Esophagus squamous epithelium (tissue), 5 donors: ENCODE results near the gene CBFA2T2. TPM values are rescaled to one million over a fixed set of nuclear protein-coding genes. Genes with fewer than 3 reads are reported as not detected.
"Not testable (repeated sequence)": the region's sequence is repeated elsewhere in the genome, so short reads cannot be mapped to it uniquely, and the experiment has no call there.

ENCODE experiments used
- DNase-seq: peaks from one replicate; lab custom pipeline; 2025; lab: John Stamatoyannopoulos, UW
- H3K27ac ChIP-seq, 4 donors: fragments of 200-600 bp; sonication (generic); one replicate each; pipeline ENCODE4 v1.5.1; 2016 to 2019; ENCODE audit warnings: mild to moderate bottlenecking in 1 of 4
- H3K27me3 ChIP-seq, 4 donors: fragments of 200-600 bp; sonication (generic); 1 replicate in 3 of 4; 2 replicates in 1 of 4; pipeline versions ENCODE4 v1.5.1 to v1.6.0; 2017 to 2021; ENCODE audit warnings: antibody characterized with exemption in 1 of 4
- H3K36me3 ChIP-seq, 3 donors: fragments of 200-600 bp; sonication (generic); one replicate each; pipeline ENCODE4 v1.5.1; 2016 to 2019
- H3K4me1 ChIP-seq, 3 donors: fragments of 200-600 bp; sonication (generic); one replicate each; pipeline ENCODE4 v1.5.1; 2017 to 2019
- H3K4me3 ChIP-seq, 4 donors: fragments of 200-600 bp; sonication (generic); 1 replicate in 3 of 4; 2 replicates in 1 of 4; pipeline ENCODE4 v1.5.1; 2016 to 2019; ENCODE audit warnings: mild to moderate bottlenecking in 2 of 4, moderate library complexity in 1 of 4
- H3K9me3 ChIP-seq, 3 donors: fragments of 200-600 bp; sonication (generic); one replicate each; pipeline ENCODE4 v1.5.1; 2016 to 2019
- POLR2A ChIP-seq, 4 donors: fragments of 450-650 bp; IDR thresholded peaks; one replicate each; pipeline ENCODE4 v1.6.1; 2017; ENCODE audit warnings: antibody characterized with exemption in 4 of 4, mild to moderate bottlenecking in 4 of 4, moderate library complexity in 3 of 4
- WGBS, 2 donors: methylation state at CpG; one replicate each; pipeline ENCODE4 v1.1.5; 2018; 5-methylcytosine and 5-hydroxymethylcytosine counted together
- intact Hi-C: fragments of 100-400 bp; cut with DNase I; formaldehyde crosslinking; loops from one replicate; pipeline ENCODE4 v1.15.0; 2022
- total RNA-seq, 4 donors: library from RNA; depleted of rRNA; stranded (reverse); fragments of >200 nt; gene quantifications; one replicate each; pipeline ENCODE4 v1.1.0, GENCODE V29; 2016
- TF ChIP-seq, protein P1 (sequence below), 6 experiments: fragments of 450-650 bp in 4 of 6; fragments of 200-600 bp in 2 of 6; sonication (generic) in 2 of 6; IDR thresholded peaks; one replicate each; pipeline ENCODE4 v1.5.1; 2016 to 2019; ENCODE audit warnings: antibody characterized with exemption in 6 of 6, mild to moderate bottlenecking in 4 of 6, moderate library complexity in 4 of 6
- donor health status: DM: yes; HTN: yes; CAD: no.

CBFA2T2 gene
- total RNA-seq, 4 donors from 2014 or later: 10.5 to 15.6 (median 10.8) TPM

GRCh38 chr20:33630507-33630906 lies 140.6 kb downstream of the CBFA2T2 start:
- 95 to 97% methylated on average over 4 of the region's 4 CpGs for whole genome bisulfite sequencing, 2 donors
- Histone ChIP-seq H3K27me3 (no peaks in the 10 kb centered on the region), H3K4me3 (no peak overlapping the region), H3K27ac (no peak overlapping the region), H3K4me1 (no peaks in the 10 kb centered on the region), H3K9me3 (no peaks in the 10 kb centered on the region), H3K36me3 (peaks cover 0 to 100% (median 34%) of the 10 kb centered on the region in 3 donors)
- DNase-seq: no peak
- intact Hi-C loops: no loop called here
- no peak for TF ChIP-seq POLR2A (IDR thresholded peaks at IDR 0.05)
- TF ChIP-seq, protein P1, sequence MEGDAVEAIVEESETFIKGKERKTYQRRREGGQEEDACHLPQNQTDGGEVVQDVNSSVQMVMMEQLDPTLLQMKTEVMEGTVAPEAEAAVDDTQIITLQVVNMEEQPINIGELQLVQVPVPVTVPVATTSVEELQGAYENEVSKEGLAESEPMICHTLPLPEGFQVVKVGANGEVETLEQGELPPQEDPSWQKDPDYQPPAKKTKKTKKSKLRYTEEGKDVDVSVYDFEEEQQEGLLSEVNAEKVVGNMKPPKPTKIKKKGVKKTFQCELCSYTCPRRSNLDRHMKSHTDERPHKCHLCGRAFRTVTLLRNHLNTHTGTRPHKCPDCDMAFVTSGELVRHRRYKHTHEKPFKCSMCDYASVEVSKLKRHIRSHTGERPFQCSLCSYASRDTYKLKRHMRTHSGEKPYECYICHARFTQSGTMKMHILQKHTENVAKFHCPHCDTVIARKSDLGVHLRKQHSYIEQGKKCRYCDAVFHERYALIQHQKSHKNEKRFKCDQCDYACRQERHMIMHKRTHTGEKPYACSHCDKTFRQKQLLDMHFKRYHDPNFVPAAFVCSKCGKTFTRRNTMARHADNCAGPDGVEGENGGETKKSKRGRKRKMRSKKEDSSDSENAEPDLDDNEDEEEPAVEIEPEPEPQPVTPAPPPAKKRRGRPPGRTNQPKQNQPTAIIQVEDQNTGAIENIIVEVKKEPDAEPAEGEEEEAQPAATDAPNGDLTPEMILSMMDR (IDR thresholded peaks at IDR 0.05): no peak

DNA sequence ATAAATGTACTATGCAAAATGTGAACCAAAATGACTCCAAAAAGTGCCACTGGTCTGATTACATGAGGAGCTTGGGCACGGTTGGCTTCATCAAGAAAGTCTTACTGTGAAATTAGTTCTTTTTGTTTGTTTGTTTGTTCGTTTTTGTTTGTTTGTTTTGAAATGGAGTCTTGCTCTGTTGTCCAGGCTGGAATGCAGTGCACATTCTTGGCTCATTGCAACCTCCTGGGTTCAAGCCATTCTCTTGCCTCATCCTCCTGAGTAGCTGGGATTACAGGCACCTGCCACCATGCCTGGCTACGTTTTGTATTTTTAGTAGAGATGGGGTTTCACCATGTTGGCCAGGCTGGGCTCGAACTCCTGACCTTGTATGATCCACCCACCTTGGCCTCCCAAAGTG lies 142.0 kb downstream of the CBFA2T2 start:
- H3K4me3 ChIP-seq, H3K27ac ChIP-seq, H3K27me3 ChIP-seq, DNase-seq, intact Hi-C loops, H3K9me3 ChIP-seq, H3K4me1 ChIP-seq: not testable (repeated sequence)
- WGBS, 2 donors: 82 to 89% methylated on average over 4 of the region's 4 CpGs
- H3K36me3 ChIP-seq: peaks cover 0 to 100% (median 25%) of the 10 kb centered on the region in 3 donors

DNA sequence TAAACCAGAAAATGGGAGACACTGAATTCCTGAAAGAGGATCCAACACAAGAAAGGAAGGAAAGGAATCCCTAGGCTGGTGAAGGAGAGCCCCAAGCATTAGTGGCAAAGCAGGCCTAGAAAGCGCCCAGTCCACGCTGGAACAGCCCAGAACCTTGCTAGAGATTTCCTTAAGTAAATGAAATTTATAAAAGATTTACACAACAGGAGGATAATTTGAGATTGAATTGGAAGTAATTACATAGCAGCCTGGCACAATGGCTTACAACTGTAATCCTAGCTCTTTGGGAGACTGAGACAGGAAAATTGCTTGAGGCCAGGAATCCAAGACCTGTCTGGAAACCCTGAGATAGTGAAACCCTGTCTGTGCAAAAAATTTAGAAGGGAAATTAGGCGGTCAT lies 145.4 kb downstream of the CBFA2T2 start:
- peaks cover 2 to 100% (median 22%) of the 10 kb centered on the region in 3 donors for H3K36me3 ChIP-seq
- WGBS, 2 donors: 93 to 100% methylated on average over 3 of the region's 3 CpGs
- no peaks in the 10 kb centered on the region for H3K4me1 ChIP-seq

GRCh38 chr20:33636776-33637175 lies 146.9 kb downstream of the CBFA2T2 start:
- Histone ChIP-seq H3K27ac (no peak overlapping the region), H3K27me3 (no peaks in the 10 kb centered on the region), H3K36me3 (peaks cover 7 to 100% (median 21%) of the 10 kb centered on the region in 3 donors), H3K9me3 (no peaks in the 10 kb centered on the region), H3K4me3 (no peak overlapping the region), H3K4me1 (no peaks in the 10 kb centered on the region)
- 83 to 92% methylated on average over 1 of the region's 1 CpG for WGBS, 2 donors
- intact Hi-C loops: no loop called here
- DNase-seq: no peak
- TF ChIP-seq, protein P1 (IDR thresholded peaks at IDR 0.05): no peak

More for the DNA sequence above, 145.4 kb downstream of the CBFA2T2 start:
- no peak for TF ChIP-seq POLR2A (IDR thresholded peaks at IDR 0.05)
- TF ChIP-seq, protein P1 (IDR thresholded peaks at IDR 0.05): no peak
- Histone ChIP-seq H3K27ac (no peak overlapping the region), H3K4me3 (no peak overlapping the region), H3K27me3 (no peaks in the 10 kb centered on the region), H3K9me3 (no peaks in the 10 kb centered on the region)
- intact Hi-C loops: no loop called here
- DNase-seq: no peak

- Histone ChIP-seq H3K27me3 (no peaks in the 10 kb centered on the region), H3K36me3 (peaks cover 7 to 100% (median 27%) of the 10 kb centered on the region in 3 donors), H3K27ac (no peak overlapping the region), H3K4me1 (no peaks in the 10 kb centered on the region), H3K4me3 (no peak overlapping the region), H3K9me3 (no peaks in the 10 kb centered on the region)
- no peak for DNase-seq
- TF ChIP-seq, protein P1 (IDR thresholded peaks at IDR 0.05): no peak
- TF ChIP-seq POLR2A (IDR thresholded peaks at IDR 0.05): no peak
- WGBS, 2 donors: 79 to 83% methylated on average over 13 of the region's 13 CpGs
- intact Hi-C loops: no loop called here
Measured at GRCh38 chr20:33640287-33640686, 150.4 kb downstream of the CBFA2T2 start.
